ENCODE data around the gene ZNF783.
A peak's percentile ranks its signal among the peaks of the same experiment; 100 is the strongest.
"Not testable (repeated sequence)": the region's sequence is repeated elsewhere in the genome, so short reads cannot be mapped to it uniquely, and the experiment has no call there.

The ZNF783 gene

DNA sequence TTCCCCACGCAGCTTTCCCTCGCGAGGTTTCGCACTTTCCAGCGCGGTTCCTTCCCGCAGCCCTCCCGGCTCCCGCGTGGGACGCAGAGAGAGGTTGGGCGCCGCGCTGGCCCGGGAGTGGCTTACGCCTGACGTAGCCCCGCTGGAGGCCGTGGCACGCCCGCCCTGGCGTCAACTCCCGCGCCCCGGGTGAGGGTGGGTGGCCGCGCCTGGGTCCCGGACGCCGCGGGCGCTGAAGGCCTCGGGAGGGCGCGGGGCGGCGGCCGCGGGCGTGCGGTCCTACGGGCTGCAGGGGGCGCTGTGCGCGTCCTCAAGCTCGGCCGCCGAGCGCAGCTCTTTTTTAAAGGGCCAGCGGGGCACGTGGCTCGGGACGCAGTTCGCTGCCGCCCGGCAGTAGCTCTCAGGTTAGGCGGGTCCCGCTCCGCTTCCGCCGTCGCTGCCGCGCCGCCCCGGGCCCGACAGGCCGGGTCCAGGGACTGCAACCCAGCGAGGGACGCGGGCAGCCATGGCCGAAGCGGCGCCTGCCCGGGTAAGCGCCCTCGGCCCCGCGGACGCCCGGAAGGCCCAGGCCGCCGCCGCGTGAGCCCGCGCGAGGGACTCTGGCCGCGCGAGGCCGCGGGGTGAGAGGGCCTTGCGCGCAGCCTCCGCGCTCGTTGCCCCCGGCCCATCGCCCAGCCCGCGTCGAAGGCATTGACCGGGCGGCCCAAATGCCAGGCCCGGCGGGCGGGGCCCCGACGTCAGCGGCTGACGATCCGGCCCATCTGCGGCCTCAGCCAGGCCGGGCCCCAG is at the start of gene ZNF783:
Gene ZNF783, plus strand, starts transcription at position 368 of the 789 bp plus-strand sequence. Its CDS starts 138 bp downstream, at position 506.
- peak; percentile 83 for DNase-seq

DNA sequence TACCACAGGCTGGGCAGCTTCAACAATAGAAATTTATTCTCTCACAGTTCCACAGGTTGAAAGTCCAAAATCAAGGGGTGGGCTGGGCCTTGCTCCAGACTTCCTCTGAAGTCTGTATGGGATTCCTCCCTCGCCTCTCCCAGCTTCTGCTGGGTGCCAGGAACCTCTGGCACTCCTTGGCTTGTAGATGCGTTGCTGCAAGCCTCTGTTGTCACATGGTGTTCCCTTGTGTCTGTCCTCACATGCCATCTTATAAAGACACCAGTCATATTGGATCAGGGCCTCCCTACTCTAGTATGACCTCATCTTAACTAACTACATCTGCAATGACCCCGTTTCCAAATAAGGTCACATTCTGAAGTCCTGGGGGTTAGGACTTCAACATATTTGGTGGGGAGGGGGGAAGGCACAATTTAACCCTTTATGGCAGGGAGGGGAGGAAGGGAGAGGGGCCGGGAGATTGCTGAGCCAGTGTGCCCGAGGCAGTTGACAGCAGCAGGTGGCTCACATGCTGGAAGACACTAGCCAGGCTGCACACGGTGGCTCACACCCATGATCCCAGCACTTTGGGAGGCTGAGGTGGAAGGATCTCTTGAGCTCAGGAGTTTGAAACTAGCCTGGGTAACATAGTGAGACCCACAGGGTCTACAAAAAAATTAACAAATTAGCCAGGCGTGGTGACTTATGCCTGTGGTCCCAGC is 47.8 kb upstream of the ZNF783 start:
- DNase-seq, result no peak

DNA sequence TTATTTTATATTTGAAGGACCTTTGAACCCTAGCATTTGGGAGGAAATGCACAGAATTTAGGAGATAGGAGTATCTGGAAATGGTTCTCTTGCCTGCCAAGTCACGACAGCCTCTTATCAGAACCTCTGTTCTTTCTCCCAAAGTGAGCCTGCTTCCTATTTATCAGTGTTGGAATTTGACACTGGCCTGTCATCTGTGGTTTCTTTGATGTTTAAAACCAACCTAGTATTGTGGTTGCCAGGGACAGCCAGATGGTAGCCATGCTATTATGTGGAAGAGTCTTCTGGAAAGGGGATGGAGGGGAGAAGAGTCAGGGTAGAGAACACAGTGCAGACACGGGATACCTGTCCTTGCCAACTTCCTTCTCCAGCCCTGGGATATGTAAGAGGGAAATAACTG is 45.6 kb upstream of the ZNF783 start:
- DNase-seq, result no peak

DNA sequence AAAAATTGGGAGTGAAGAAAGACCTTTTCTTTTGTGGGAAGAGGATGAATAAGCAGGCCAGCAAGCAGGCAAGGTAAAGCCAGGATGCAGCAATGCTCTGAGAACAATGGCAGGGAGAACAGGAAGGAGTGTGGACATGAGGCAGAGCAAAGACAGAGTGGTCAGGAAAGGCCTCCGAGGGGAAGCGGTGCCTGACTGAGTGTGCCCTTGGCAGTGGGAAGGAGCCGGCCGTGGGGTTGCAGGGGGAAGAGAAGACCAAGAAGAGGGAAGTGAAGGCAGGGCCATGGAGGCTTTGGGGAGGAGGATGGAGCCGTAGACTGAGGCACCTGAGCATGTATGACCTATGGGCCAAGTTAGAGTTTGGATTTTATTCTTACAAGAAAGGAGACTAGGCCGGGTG is 44.4 kb upstream of the ZNF783 start:
- DNase-seq, result no peak

DNA sequence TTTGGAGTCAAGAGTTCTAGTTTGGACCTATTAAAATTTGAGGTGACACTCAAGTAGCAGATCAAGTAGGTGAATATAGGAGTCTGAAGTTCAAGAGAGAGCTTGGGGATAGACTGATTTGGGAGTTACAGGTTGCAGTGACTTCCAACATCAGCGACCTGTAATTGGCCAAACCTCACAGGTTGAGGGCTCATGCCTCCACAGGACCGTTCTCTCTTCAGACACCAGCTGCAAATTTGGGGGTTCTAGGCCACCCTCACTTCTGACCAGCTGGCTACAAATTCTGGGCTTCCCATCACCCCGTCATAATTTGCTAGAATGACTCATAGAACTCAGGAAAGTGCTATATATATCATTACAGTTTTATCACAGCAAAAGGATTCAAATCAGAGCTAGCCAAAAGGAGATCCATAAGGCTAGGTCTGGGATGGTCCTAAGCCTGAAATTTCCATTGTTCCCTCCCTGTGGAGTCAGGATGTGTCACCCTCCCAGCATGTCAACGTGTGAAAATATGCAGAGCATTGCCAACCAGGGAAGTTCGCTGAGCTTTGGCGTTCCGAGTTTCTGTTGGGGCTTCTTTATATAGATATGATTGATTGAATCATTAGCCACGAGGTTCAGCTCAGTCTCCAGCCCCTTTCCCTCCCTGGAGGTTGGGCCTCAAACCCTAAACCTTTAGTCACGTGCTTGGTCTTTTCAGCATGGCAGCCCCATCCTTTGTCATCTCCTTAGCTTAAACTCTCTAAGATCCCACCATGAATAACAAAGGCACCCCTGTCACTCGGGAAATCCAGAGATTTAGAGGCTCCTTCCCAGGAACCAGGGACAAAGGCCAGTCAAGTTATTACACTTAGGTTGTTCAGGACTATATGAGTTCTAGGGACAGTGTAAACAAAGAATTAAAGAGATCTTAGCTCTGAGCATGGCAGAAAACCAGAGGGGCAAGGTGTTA is 43.3 kb upstream of the ZNF783 start:
- DNase-seq, result no peak

DNA sequence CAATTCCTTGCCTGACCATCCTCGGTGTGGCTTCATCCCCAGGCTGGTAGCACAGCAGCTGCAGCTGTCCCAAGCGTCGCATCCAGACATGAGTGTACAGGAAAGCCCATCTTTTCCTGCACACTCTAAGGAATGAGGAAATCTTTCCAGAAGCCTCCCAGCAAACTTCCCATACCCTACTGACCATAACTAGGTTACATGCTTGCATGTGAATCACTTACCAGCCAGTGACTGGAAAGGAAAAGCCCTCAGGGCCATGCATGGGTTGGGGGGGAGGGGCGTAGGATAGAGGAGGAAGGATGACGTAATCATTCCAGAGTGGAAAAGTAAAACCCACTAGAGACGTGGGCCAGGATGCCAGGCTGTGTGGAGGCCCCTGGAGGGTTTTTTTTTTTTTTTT is 41.5 kb upstream of the ZNF783 start:
- DNase-seq, result no peak

DNA sequence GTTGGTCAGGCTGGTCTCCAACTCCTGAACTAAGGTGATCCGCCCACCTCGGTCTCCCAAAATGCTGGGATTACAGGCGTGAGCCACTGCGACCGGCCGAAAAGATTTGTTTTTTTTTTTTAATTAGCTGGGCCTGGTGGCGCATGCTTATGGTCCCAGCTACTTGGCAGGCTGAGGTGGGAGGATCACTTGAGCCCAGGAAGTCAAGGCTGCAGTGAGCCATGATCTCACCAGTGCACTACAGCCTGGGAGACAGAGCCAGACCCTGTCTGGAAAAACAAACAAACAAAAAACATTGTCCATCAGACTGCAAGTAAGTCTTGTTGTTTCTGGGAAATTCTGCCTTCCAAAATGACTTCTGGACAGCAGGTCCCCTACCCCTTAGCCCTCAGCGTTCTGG is 38.8 kb upstream of the ZNF783 start:
- DNase-seq, result no peak

DNA sequence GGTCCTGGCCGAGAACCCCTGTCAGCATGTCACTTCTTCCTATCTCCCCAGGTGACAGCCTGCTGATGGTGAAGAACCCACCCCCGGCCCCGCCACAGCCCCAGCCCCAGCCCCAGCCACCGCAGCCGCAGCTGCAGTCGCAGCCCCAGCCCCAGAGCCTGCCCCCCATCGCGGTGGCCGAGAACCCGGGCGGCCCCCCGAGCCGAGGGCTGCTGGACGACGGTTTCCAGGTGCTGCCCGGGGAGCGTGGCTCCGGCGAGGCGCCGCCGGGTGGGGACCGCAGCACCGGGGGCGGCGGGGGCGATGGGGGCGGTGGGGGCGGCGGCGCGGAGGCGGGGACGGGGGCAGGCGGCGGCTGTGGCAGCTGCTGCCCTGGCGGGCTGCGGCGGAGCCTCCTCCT is 38.2 kb upstream of the ZNF783 start:
- no peak for DNase-seq

DNA sequence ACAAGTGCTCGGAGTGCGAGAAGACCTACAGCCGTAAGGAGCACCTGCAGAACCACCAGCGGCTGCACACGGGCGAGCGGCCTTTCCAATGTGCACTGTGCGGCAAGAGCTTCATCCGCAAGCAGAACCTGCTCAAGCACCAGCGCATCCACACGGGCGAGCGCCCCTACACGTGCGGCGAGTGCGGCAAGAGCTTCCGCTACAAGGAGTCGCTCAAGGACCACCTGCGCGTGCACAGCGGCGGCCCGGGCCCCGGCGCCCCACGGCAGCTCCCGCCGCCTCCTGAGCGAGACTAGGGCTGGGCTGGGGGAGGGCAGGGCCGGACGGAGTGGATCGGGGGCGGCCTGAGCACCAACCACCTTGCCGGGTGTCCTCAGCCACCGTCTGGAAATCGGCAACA is 37.6 kb upstream of the ZNF783 start:
- no peak for DNase-seq

DNA sequence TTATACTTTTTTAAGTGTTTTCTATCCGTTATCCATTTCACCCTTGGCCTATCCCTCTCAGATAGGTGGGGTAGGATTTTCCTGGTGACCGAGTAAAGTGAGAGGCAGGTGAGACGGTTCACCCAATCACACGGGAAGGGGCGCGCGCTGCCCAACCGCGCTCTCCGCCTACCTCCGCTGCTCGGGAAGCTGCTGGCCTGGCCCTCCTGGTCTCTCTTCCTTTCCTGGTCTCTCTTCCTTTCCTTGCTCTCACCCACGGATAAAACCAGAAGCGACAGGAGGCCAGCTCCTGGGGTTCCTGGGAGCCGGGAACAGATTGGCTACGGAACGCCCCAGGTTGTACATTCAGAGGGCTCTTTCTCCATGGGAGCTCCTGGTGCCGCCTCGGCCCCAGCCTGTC is 36.9 kb upstream of the ZNF783 start:
- DNase-seq, result no peak

DNA sequence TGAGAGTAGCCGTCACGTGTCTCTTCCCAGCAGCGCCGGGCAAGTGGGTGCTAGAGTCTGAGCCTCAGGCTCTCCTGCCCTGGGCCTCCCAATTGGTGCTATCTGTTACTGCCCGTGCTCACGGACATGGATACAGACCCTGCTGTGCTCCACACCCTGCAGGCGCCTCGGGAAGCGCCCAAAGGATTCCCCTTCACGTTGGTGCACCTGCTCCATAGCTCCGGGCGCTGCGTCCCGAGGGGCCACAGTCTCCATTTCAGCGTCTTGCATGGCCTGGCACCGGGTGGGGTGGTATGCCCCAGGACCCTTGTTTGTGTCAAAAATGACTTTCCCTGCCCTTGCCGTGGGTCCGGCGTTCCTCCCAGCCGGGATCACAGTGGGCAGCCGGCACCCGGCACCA is 36.3 kb upstream of the ZNF783 start:
- no peak for DNase-seq

DNA sequence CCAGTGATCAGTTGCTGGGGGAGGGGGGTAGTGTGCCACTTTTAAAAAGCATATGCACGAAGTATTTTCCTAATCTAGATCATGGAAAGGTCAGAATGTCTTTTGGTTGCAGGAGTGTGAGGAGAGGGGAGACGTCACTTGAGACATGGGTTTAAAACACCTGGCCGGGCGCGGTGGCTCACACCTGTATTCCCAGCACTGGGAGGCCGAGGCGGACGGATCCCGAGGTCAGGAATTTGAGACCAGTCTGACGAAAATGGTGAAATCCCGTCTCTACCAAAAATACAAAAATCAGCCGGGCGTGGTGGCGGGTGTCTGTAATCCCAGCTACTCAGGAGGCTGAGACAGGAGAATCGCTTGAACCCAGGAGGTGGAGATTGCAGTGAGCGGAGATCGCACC is 35.6 kb upstream of the ZNF783 start:
- DNase-seq, result not testable (repeated sequence)

DNA sequence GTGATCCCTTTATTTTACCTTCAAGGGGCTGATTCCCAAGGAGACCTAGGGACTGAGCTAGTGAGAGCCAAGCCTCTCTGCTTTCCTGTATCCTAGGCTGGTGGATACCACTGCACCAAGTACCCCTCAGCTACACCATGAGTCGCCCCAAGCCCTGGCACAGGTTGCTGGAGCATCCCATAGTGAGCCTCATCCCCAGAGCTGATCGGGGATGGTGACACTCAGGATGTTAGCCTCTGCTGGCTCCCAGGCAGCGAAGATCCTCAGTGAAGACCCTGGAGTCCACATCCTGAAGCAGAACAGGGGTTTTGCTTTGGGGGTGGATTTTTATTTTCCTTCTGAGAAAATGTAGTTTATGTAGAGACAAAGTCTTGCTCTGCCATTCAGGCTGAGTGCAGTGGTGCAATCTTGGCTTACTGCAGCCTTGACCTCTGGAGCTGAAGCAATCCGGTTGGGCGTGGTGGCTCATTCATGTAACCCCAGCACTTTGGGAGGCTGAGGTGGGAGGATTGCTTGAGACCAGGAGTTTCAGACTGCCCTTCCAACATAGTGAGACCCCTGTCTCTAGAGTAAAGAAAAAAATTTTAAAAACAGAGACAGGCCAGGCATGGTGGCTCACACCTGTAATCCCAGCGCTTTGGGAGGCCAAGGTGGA is 35.0 kb upstream of the ZNF783 start:
- DNase-seq, result no peak

DNA sequence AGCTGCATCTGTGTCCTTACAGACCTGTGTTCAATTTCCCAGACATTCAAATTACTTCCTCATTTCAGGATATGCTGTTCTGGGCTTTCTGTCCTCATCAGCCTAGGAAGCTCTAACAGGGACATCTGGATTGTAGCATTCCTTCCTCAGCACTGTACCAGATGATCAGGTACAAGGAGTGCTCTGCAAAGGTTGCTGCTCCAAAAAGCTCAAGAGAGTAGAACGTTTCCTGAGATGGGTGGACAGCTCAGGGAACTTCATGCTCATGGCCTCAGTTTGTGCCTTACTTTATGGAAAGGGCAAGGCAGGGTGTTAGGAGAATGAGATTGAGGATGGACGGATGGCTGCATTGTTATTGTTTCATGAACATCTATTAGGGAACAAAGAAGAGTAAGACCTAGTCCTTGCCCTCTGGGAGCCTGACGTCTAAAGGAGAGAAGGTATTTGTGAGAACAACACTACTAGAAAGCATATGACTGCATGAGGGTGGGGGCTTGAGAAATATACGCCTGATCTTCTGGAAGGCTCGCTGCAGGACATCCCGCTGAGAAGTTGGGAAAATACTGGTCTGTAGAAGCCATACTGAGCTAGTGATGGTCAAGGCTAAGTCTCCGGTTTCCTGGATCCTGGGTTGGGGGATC is 33.0 kb upstream of the ZNF783 start:
- DNase-seq, result no peak

DNA sequence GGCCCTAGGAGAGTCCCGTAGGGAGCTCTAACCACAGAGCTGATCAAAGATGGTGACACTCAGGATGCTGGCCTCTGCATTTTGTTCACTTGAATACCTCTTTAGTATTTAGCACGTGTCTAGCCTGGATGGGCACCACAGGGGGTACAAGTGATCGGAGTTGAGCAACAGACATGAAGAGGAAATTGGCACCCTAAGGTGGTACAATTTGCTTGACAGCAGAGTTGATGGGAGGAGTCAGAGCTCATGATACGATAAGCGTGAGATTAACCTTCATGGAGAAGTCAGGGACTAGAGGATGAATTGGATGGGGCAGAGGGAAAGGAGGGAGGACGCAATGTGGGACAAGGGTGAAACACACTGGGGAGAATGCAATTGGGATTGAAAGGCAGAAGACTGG is 32.5 kb upstream of the ZNF783 start:
- DNase-seq, result no peak

DNA sequence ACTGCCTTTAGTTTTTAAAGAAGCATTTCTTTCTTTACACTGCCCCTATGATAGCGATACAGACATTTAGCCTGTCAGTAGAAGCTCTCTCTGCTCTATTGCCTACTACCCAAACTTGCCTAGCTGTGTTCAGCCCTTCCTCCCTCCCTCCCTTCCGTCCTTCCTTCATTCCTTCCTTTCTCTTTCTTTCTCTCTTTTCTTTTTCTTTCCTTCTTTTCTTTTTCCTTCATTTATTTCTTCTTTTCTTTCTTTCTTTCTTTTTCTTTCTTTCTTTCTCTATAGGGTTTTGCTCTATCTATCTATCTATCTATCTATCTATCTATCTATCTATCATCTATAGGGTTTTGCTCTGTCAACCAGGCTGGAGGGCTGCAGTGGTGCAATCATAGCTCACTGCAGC is 29.6 kb upstream of the ZNF783 start:
- DNase-seq, result no peak

DNA sequence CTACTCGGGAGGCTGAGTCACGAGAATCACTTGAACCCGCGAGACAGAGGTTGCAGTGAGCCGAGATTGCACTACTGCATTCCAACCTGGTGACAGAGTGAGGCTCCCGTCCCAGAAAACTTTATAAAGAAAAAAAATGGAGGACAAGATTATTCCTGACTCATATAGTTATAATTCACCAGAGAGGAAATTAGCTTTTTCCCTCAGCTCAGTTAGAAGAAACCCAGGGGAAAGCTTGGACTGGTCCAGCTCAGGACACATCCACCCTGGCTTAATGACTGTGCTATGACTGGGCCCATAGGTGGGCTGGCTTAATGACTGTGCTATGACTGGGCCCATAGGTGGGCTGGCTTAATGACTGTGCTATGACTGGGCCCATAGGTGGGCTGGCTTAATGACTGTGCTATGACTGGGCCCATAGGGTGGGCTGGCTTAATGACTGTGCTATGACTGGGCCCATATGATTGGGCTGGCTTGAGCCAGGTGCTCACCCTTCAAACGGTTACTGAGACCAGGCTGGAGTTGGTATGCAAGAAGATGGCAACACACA is 28.3 kb upstream of the ZNF783 start:
- not testable (repeated sequence) for DNase-seq

DNA sequence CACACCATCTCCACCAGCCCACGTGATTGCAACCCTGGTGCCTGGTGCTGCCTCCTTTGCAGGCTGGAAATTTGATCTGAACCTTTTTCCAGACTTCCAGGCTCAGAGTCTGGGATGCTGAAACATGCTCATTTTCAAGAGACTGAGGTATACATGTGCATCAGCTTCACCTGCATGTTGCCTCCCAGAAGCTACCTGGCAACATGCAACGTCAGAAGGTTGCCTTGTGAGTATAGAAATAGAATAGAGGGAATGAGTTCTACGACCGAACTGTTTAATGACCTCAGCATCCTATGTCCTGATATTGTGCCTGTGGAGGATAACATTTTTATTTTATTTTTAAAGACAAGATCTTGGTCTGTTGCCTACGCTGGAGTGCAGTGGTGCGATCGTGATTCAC is 24.5 kb upstream of the ZNF783 start:
- no peak for DNase-seq

DNA sequence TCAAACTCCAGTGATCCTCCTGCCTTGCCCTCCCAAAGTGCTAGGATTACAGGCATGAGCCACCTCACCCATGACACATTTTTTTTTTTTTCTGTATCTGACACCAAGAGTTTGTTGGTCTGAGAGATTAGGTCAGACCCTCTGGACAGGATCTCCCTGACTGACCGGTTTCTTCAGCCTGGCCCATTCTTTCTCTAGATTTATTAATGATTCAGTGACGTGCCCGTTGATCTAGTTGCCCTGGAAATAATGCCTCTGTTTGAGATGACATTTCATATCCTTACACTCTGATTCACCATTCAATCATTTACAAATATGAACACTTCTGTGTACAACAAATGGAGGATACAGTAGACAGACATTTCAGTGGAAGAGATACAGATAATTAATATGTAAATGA is 23.9 kb upstream of the ZNF783 start:
- DNase-seq, result no peak

DNA sequence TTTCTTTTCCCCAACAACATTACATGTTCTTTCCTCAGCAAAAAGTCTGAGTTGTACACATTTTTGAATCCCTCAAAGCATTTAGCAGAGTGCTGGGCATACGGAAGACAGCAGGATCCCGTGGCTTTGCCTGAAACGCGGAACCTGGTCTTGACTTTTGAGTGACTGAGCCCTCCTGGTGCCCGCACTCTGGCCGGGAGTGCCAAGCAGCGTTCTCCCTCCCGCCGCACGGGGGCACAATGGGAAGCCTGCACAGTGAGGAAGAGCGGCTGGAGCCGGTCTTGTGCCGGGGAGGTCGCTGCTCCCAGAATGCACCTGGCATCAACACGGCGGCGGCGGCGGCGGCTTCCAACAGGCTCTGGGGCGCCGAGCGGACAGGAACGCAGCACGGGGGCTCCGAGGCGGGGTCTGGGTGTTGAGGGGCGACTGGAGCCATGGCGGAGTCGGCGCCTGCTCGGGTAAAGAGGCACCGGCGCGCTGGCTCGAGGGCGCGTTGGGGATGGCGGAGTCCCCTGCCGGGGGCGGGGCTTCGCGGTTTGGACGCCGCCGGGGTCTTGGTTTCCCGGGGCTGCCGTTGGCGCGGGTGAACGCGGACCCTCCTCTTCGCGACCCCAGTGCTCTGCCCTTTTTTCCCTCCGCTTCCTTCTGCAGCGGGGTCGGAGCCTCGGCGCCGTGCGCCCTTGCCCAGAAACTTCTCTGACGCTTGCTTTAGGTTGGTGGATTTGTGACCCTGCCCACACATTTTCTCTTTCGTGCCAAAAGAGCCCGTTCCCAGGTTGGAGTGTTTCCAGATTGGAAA is 22.5 kb upstream of the ZNF783 start, which contains the start of gene ZNF212:
Gene ZNF212, plus strand, starts transcription at position 307 of the 799 bp plus-strand sequence. Its CDS starts 128 bp downstream, at position 435.
- DNase-seq, result peak; percentile 86

DNA sequence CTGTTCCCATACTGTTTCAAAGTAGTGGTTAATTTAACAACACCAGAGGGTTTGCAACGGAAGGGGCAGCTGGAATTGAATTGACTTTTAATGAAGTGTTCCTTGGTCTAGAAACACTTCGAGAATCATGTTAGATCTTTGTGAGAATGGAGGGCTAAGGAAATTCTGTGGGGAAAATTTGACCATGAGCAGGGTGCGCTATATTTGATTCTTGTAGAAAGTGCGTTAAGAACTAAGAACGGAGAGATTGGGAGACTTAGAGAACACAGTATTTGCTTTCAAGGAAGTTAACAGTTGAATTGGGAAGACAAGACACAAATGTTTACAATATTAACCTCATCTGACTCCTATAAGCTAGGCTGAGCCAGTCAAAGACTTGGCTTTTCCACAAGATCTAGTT is 21.4 kb upstream of the ZNF783 start:
- DNase-seq, result no peak
